ENCODE measurements around the gene SSBP3. TPM values are rescaled to one million over a fixed set of nuclear protein-coding genes. Genes with fewer than 3 reads are reported as not detected.

The SSBP3 gene
- total RNA-seq, 1 experiment from 2014 or later, result 26.5 TPM

- H3K27ac ChIP-seq, result no peak overlapping the region
- H3K27me3 ChIP-seq (ENCODE audit: insufficient read depth, low read depth), result no peaks in the 10 kb centered on the region
- ChIA-PET CTCF (no interaction called here), POLR2A (ENCODE audit: unreplicated experiment) (no interaction called here)
- no peaks in the 10 kb centered on the region for H3K79me2 ChIP-seq (ENCODE audit: low read depth)
- H3K9me2 ChIP-seq (ENCODE audit: insufficient read depth), result no peaks in the 10 kb centered on the region
- H3K9me3 ChIP-seq (ENCODE audit: insufficient read depth, low read depth), result no peaks in the 10 kb centered on the region
- H3F3A ChIP-seq (ENCODE audit: insufficient read depth, low read depth), result no peaks in the 10 kb centered on the region
- TF ChIP-seq EZH2 (IDR thresholded peaks at IDR 0.05; ENCODE audit: low read depth) (no peak), CTCF (conservative IDR thresholded peaks at IDR 0.05) (no peak)
- intact Hi-C loops (cut with micrococcal nuclease; ENCODE audit: unreplicated experiment), result no loop called here
- no peak overlapping the region for H3K4me2 ChIP-seq
- H3K36me3 ChIP-seq (ENCODE audit: low read depth), result no peaks in the 10 kb centered on the region
- H2AFZ ChIP-seq, result no peak overlapping the region
- no peaks in the 10 kb centered on the region; the same call in 1 of the 2 replicates for H4K20me1 ChIP-seq (ENCODE audit: insufficient read depth)
- DNase-seq, result no peak
- no TSS peak for BruUV-seq (replicated peaks)
- H3K4me3 ChIP-seq, result no peak overlapping the region
- no peaks in the 10 kb centered on the region for H3K4me1 ChIP-seq (replicated peaks; ENCODE audit: insufficient read depth)
Measured at GRCh38 chr1:54300401-54300800, 105.8 kb downstream of the SSBP3 start.

DNA sequence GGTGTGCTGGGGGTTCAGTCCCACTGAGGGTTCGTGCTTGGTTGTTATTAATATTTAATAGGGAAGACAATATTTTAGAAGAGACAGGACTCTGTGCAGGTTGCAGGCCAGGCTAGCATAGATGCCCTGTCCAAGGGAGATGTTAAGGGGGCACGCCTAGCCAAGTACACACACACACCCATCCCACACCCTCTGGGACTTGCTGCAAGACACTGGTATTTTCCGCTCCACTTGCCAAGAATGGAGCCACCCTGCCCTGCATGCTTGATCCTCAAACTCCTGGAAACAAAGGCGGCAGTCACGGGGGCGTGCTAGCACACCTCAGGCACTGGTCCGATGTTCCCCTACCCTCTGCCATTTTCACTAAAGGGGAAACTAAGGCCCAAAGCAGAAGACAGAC is 107.2 kb downstream of the SSBP3 start:
- H3K4me2 ChIP-seq, result no peak overlapping the region
- no peaks in the 10 kb centered on the region for H3K79me2 ChIP-seq (ENCODE audit: low read depth)
- H3K9me3 ChIP-seq (ENCODE audit: insufficient read depth, low read depth), result no peaks in the 10 kb centered on the region
- no peaks in the 10 kb centered on the region for H3K9me2 ChIP-seq (ENCODE audit: insufficient read depth)
- H3K27me3 ChIP-seq (ENCODE audit: insufficient read depth, low read depth), result no peaks in the 10 kb centered on the region
- H3K36me3 ChIP-seq (ENCODE audit: low read depth), result no peaks in the 10 kb centered on the region
- TF ChIP-seq CTCF (conservative IDR thresholded peaks at IDR 0.05) (no peak), EZH2 (IDR thresholded peaks at IDR 0.05; ENCODE audit: low read depth) (no peak)
- H3K4me1 ChIP-seq (replicated peaks; ENCODE audit: insufficient read depth), result no peaks in the 10 kb centered on the region
- no peak for DNase-seq
- intact Hi-C loops (cut with micrococcal nuclease; ENCODE audit: unreplicated experiment), result no loop called here
- H3K27ac ChIP-seq, result no peak overlapping the region
- H4K20me1 ChIP-seq (ENCODE audit: insufficient read depth), result no peaks in the 10 kb centered on the region; the same call in 1 of the 2 replicates
- CTCF ChIA-PET, result no interaction called here
- POLR2A ChIA-PET (ENCODE audit: unreplicated experiment), result no interaction called here
- no peak overlapping the region for H3K4me3 ChIP-seq
- BruUV-seq (replicated peaks), result no TSS peak
- H2AFZ ChIP-seq, result no peak overlapping the region
- no peaks in the 10 kb centered on the region for H3F3A ChIP-seq (ENCODE audit: insufficient read depth, low read depth)

DNA sequence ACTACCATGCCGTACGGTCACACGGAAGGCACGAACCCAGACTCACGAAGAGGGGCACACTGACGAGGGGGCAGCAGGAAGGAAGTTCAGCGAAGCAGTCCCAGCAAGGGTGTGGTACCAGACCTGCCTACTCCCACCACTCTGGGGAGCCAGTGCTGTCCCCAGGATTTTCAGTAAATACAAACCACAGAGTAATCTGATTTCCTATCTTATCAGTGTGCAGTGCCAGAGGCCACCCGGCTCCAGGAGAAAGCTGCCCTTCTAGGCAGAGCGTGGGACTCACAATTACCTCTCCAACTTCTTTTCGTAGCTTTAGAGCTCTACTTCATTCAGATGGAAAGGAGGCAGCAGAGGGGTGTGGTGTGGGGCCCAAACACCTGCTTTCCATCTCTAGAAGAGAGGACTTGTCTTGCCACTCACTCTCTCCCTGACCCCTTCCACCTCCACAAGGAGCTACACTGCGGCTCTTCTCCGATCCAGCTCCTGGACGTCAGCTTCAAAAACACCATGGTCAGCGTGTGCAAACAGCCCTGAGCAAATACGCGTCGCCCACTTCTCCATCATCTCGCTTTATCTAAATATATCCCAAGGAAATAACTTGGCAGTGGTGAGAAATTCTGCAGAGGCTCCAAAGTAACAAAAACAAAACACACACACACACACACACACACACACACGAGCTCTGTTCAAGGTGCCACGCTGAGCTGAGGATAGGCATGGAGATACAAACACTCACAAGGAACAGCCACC is 107.7 kb downstream of the SSBP3 start:
- Histone ChIP-seq H3K9me3 (ENCODE audit: insufficient read depth, low read depth) (no peaks in the 10 kb centered on the region), H3K4me1 (replicated peaks; ENCODE audit: insufficient read depth) (no peaks in the 10 kb centered on the region), H3K36me3 (ENCODE audit: low read depth) (no peaks in the 10 kb centered on the region), H3F3A (ENCODE audit: insufficient read depth, low read depth) (no peaks in the 10 kb centered on the region), H3K4me3 (no peak overlapping the region), H2AFZ (no peak overlapping the region), H3K27ac (no peak overlapping the region), H3K27me3 (ENCODE audit: insufficient read depth, low read depth) (no peaks in the 10 kb centered on the region), H3K79me2 (ENCODE audit: low read depth) (no peaks in the 10 kb centered on the region), H3K9me2 (ENCODE audit: insufficient read depth) (no peaks in the 10 kb centered on the region), H3K4me2 (no peak overlapping the region), H4K20me1 (ENCODE audit: insufficient read depth) (no peaks in the 10 kb centered on the region; the same call in 1 of the 2 replicates)
- DNase-seq, result no peak
- POLR2A ChIA-PET (ENCODE audit: unreplicated experiment), result interaction anchor here (0.5 kb wide), 1 partner anchor 17 kb away, joined by 4 read pairs; no protein-coding TSS in a partner anchor
- BruUV-seq (replicated peaks), result no TSS peak
- CTCF ChIA-PET, result no interaction called here
- intact Hi-C loops (cut with micrococcal nuclease; ENCODE audit: unreplicated experiment), result no loop called here
- TF ChIP-seq CTCF (conservative IDR thresholded peaks at IDR 0.05) (no peak), EZH2 (IDR thresholded peaks at IDR 0.05; ENCODE audit: low read depth) (no peak)
